HG03558 (cell line): ENCODE results near the gene KRT72.
"Not testable (repeated sequence)": the region's sequence is repeated elsewhere in the genome, so short reads cannot be mapped to it uniquely, and the experiment has no call there.

Experiments used
- ATAC-seq: cut with Tn5 transposase; IDR thresholded peaks from one replicate; pipeline ENCODE4 v1.9.1; 2021; ENCODE audit warnings: moderate number of reproducible peaks; ENCODE audit not compliant: unreplicated experiment; ENCODE audit errors: extremely low read depth

KRT72 gene

GRCh38 chr12:52608826-52609630 lies 7.8 kb upstream of the KRT72 start:
- no peak for ATAC-seq

- no peak for ATAC-seq
These were observed 6.9 kb upstream of the KRT72 start for GRCh38 chr12:52608161-52608560.

GRCh38 chr12:52607314-52607713 lies 6.1 kb upstream of the KRT72 start:
- ATAC-seq, result no peak

- ATAC-seq, result no peak
These were observed 5.4 kb upstream of the KRT72 start for GRCh38 chr12:52606581-52607218.

- ATAC-seq, result no peak
These were observed 4.8 kb upstream of the KRT72 start for GRCh38 chr12:52606096-52606495.

- ATAC-seq, result no peak
These were observed 4.3 kb upstream of the KRT72 start for GRCh38 chr12:52605542-52605941.

GRCh38 chr12:52604859-52605258 lies 3.6 kb upstream of the KRT72 start:
- ATAC-seq, result no peak

GRCh38 chr12:52603314-52603713 lies 2.1 kb upstream of the KRT72 start:
- no peak for ATAC-seq

- ATAC-seq, result no peak
These were observed 1.3 kb upstream of the KRT72 start for GRCh38 chr12:52602552-52602951.

GRCh38 chr12:52601671-52602070 lies 408 bp upstream of the KRT72 start:
- no peak for ATAC-seq

- ATAC-seq, result no peak
These were observed 788 bp downstream of the KRT72 start for GRCh38 chr12:52600475-52600874.

- no peak for ATAC-seq
These were observed 1.2 kb downstream of the KRT72 start for GRCh38 chr12:52600071-52600470.

GRCh38 chr12:52598966-52599365 lies 2.3 kb downstream of the KRT72 start:
- ATAC-seq, result no peak

GRCh38 chr12:52594237-52594636 lies 7.0 kb downstream of the KRT72 start:
- not testable (repeated sequence) for ATAC-seq

- no peak for ATAC-seq
These were observed 9.7 kb downstream of the KRT72 start for GRCh38 chr12:52591521-52591920.

- ATAC-seq, result no peak
These were observed 11.2 kb downstream of the KRT72 start for GRCh38 chr12:52590021-52590420.

GRCh38 chr12:52587563-52587962 lies 13.7 kb downstream of the KRT72 start:
- no peak for ATAC-seq

- ATAC-seq, result no peak
These were observed 15.3 kb downstream of the KRT72 start for GRCh38 chr12:52585946-52586345.

- no peak for ATAC-seq
These were observed 16.2 kb downstream of the KRT72 start for GRCh38 chr12:52585066-52585465.

GRCh38 chr12:52584156-52584682 lies 17.0 kb downstream of the KRT72 start:
- no peak for ATAC-seq

- no peak for ATAC-seq
These were observed 18.2 kb downstream of the KRT72 start for GRCh38 chr12:52582971-52583456.
